Activated T-cell treated with anti-CD3 and anti-CD28 coated beads, Interleukin-2, amount 50 U/mL, for 1 hour (primary cell): ENCODE data around the gene GPN1.
A peak's percentile ranks its signal among the peaks of the same experiment; 100 is the strongest.
"Not testable (repeated sequence)": the region's sequence is repeated elsewhere in the genome, so short reads cannot be mapped to it uniquely, and the experiment has no call there.

Experiments
- DNase-seq: peaks from one replicate; pipeline ENCODE4 v3.0.0-alpha.2; 2020

Gene GPN1

DNA sequence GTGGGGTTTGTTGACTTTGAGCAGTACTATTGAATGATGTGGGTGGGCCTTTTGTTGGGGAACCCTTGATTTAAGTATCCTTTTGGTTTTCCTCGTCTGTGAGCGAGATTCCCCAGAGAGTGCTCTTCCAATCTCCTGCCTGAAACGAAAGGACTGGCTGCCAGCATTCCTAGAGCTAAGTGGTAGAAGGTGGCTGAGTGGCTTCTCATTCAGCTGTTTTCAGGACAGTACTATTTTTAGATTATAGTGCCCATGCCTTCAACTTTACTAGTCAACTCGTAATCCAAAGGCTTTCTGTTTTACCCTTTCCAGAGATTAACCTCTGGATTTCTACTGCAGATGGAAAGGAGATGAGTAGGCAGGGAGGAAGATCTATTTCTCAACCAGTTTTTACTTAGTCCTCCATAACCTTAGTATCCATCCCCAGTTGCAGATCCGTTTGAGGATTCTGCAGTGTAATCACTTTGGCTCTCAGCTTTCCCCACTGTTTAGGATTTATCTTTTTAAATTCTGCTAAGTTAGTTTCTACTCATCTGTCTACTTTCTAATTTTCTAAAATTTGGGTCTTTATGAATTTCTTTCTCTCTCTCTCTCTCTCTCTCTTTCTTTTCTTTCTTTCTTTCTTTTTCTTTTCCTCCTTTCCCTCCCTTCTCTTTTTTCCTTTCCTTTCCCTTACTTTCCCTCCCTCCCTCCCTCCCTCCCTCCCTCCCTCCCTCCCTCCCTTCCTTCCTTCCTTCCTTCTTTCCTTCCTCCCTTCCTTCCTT, 44.1 kb downstream of the GPN1 start:
- DNase-seq: no peak

DNA sequence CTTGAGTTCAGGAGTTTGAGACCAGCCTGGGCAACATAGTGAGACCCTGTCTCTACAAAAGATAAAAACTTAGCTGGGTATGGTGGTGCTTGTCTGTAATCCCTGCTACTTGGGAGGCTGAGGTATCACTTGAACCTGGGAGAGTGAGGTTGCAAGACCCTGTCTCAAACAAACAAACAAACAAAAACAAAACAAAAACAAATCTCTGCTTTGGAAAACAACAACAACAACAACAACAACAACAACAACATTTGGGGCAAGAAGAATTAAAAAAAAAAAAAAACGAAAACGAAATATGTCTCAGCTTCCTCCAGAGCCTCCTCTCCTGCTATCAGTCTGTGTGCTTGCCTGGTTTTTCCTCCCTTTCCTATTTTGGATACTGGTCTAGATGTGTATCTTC, 51.7 kb downstream of the GPN1 start:
- DNase-seq: no peak

DNA sequence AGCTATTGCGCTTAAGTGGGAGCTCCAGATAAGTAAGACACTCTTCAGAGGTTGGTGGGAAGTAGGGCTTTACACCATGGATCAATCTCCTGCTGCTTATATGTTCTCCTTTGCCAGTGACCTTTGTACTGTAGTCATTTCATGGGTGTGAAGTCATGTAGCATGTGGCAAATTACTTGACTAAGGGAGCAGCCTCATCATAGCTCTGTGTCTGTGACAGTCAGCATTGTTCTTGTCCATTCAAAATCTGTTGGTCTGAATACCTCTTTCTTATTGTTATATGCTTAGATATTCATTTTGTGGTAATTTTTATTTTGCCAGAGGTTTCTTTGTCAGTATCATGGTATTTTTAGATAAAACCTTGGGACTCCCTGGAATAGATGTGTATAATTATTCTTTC, 53.0 kb downstream of the GPN1 start:
- DNase-seq: no peak

DNA sequence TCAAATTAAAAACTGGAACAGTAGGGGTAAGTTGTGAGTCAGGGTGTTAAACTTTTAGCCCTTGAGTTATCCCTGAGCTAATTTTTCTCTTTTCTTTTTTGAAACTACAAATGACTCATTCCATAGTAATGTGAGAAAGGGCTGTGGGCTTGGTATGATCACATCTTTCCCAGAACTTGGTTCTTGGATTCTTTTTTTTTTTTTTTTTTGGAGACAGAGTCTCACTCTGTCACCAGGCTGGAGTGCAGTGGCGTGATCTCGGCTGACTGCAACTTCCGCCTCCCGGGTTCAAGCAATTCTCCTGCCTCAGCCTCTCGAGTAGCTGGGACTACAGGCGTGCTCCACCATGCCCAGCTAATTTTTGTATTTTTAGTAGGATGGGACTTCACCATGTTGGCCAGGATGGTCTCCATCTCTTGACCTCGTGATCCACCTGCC, 53.5 kb downstream of the GPN1 start:
- DNase-seq: not testable (repeated sequence)

DNA sequence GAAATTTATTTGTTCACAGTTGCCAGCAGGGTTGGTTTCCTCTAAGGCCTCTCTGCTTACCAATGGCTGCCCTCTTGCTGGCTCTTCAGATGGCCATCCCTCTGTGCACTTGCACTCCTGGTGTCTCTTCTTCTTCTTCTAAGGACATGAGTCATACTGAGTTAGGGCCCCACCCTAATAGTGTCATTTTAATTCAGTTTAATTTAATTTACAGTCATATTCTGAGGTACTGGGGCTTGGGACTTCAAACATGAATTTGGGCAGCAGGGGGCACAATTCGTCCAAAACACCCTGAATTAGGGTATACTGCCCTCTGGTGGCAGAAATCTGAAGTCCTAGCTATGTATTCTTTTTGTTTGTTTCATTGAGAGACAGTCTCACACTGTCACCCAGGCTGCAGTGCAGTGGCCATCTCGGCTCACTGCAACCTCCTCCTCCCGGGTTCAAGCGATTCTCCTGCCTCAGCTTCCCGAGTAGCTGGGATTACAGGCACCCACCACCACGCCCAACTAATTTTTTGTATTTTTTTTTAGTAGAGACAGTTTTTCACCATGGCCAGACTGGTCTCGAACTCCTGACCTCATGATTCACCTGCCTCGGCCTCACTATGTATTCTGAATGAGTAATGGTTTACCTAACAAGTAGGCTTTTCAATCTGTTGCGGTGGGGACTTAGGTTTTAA, 54.7 kb downstream of the GPN1 start:
- DNase-seq: peak; percentile 75

DNA sequence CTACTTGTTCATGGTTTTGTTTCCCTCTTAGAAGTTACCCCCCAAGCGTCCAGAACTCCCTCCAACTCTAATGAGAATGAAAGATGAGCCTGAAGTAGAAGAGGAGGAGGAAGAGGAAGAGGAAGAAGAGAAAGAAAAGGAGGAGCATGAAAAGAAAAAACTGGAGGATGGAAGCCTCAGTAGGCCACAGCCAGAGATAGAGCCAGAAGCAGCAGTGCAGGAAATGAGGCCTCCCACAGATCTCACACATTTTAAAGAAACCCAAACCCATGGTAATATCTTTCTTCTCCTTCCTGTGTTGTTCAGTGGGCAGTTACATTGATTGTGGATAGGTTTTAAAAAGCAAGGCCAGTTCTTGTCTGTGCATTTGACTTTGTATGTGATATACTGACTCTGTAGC, 56.2 kb downstream of the GPN1 start:
- DNase-seq: not testable (repeated sequence)

DNA sequence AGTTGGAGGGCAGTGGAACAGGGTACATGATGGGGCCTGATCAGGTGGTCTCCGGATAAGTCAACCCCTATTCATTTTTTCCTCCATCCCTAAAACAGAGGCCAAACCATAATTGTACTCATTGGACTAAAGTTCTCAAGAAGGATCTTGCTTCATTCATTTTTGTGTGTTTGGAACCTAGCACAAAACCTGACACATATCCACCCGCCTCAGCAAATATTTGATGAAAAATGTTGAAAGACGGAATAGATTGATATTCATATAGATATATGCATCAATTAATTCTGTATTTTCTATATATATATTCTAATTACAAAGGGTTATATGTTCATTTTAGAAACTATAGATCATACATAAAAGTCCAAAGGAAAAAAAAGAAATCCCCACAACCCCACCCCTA, 56.7 kb downstream of the GPN1 start:
- DNase-seq: no peak

DNA sequence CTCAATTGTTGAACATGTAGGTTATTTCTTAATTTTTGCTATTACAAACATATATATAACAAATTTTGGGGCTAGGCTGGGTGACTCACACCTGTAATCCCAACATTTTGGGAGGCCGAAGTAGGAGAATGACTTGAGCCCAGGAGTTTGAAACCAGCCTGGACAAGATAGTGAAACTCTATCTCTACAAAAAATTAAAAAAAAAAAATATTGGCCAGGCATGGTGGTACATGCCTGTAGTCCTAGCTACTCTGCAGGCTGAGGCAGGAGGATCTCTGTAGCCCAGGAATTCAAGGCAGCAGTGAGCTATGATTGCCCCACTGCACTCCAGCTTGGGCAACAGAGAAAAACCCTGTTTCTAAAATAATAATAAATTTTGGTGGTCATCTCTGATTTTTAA, 58.4 kb downstream of the GPN1 start:
- DNase-seq: no peak

DNA sequence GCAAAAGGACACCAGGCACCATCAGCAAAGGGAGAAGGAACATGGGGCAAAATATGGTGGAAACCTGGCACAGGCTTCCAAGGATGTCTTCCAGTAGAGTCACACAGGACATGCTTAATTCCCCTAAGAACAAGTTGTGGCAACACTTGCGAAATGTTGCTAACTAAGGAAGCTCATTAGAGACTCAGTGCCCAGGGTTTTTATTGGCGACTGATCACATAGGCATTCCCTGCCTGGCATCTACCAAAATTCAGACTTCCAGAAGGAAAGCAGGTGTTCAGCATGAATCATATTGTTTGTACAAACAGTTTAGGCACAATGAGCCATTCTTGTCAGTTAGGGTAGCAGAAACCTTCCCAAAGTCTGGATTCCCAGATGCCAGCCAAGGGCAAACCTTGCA, 60.6 kb downstream of the GPN1 start:
- DNase-seq: no peak

DNA sequence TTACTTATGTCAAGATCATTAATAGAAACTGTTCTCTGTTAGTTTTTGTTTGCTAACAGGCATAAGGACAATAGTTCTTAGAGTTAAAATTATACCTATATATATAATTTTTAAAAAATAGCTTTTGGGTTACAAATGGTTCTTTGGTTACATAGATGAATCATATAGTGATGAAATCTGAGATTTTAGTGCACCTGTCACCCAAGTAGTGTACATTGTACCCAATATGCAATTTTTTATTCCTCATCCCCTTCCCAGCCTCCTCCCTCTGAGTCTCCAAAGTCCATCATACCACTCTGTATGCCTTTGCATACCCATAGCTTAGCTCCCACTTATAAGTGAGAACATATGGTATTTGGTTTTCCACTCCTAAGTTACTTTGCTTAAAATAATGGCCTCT, 61.2 kb downstream of the GPN1 start:
- no peak for DNase-seq

DNA sequence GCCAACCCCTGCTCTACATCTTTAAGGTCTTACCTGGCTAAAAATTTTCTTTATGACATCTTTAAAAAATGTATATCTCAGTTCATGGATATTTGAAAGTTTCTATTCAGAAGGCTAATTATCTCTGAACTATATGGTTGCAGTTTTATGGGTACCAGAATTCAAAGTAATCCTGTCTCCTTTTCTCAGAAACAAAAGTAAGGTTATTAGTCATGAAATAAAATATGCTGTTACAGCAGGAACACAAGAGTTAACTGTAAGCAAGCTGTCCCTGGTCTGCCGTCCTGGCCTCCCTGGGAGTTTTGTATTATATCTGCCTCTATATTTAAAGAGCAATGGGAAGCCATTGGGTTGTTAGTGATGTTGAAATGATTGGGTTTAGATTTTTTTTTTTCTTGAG, 68.8 kb downstream of the GPN1 start:
- no peak for DNase-seq
